RWPE1 (cell line): ENCODE data around the gene ADAMTS6.

Experiments used
- CTCF ChIA-PET: fragments of 350-600 bp; sonication (Branson Sonifier 250); formaldehyde crosslinking; extraction: SDS; loops from one replicate; lab custom pipeline; 2021; lab: Yijun Ruan, JAX
- POLR2A ChIA-PET: fragments of 400-600 bp; formaldehyde crosslinking; extraction: SDS; loops from one replicate; lab custom pipeline; 2020; ENCODE audit warnings: antibody characterized with exemption; ENCODE audit not compliant: low non-redundant PET; lab: Yijun Ruan, JAX
- DNase-seq: peaks from one replicate; pipeline ENCODE4 v3.0.0; 2012; ENCODE audit warnings: low spot score
- H3K27ac ChIP-seq: fragments of 450-650 bp; 2 replicates; pipeline ENCODE4 v1.5.1; 2017
- CTCF ChIP-seq: fragments of 450-650 bp; conservative IDR thresholded peaks from 2 replicates; pipeline ENCODE4 v1.5.1; 2017; ENCODE audit warnings: low read depth, mild to moderate bottlenecking

The ADAMTS6 gene

GRCh38 chr5:65209341-65209740, 272.4 kb downstream of the ADAMTS6 start:
- no peak for TF ChIP-seq CTCF
- ChIA-PET POLR2A (no interaction called here), CTCF (interaction anchor here (0.5 kb wide), 1 partner anchor 304 kb away, joined by 4 read pairs; no protein-coding TSS in a partner anchor)
- DNase-seq, result peak; percentile 78
- no peak overlapping the region for H3K27ac ChIP-seq

- POLR2A ChIA-PET, result no interaction called here
- CTCF ChIA-PET, result interaction anchor here (0.6 to 1.0 kb wide), 2 partner anchors 10 to 170 kb away, joined by 3 read pairs; no protein-coding TSS in a partner anchor
- DNase-seq, result no peak
- no peak overlapping the region for H3K27ac ChIP-seq
- TF ChIP-seq CTCF, result no peak
Measured at GRCh38 chr5:65204966-65205365, 276.8 kb downstream of the ADAMTS6 start.

GRCh38 chr5:65203746-65204145, 278.0 kb downstream of the ADAMTS6 start:
- no peak for TF ChIP-seq CTCF
- CTCF ChIA-PET, result no interaction called here
- DNase-seq, result peak; percentile 68
- POLR2A ChIA-PET, result no interaction called here
- H3K27ac ChIP-seq, result no peak overlapping the region

- DNase-seq, result no peak
- no peak overlapping the region for H3K27ac ChIP-seq
- POLR2A ChIA-PET, result no interaction called here
- TF ChIP-seq CTCF, result no peak
- CTCF ChIA-PET, result interaction anchor here (1.1 kb wide), 1 partner anchor 14 kb away, joined by 6 read pairs; no protein-coding TSS in a partner anchor
Measured at GRCh38 chr5:65199993-65200675, 281.6 kb downstream of the ADAMTS6 start.

GRCh38 chr5:65198456-65199120, 283.1 kb downstream of the ADAMTS6 start:
- CTCF ChIA-PET, result no interaction called here
- TF ChIP-seq CTCF, result no peak
- DNase-seq, result peak; percentile 97
- no peak overlapping the region for H3K27ac ChIP-seq
- POLR2A ChIA-PET, result no interaction called here

- TF ChIP-seq CTCF, result no peak
- no peak overlapping the region for H3K27ac ChIP-seq
- CTCF ChIA-PET, result interaction anchor here (0.6 kb wide), 1 partner anchor 20 kb away, joined by 4 read pairs; no protein-coding TSS in a partner anchor
- no peak for DNase-seq
- POLR2A ChIA-PET, result no interaction called here
Measured at GRCh38 chr5:65197531-65198455, 283.9 kb downstream of the ADAMTS6 start.
